ENCODE results near the gene LRRC43.

- TF ChIP-seq CTCF (conservative IDR thresholded peaks at IDR 0.05; ENCODE audit: low read length) (no peak), EZH2phosphoT487 (IDR thresholded peaks at IDR 0.05; ENCODE audit: borderline replicate concordance, low read depth, low read length) (no peak)
Observed at GRCh38 chr12:122200541-122201175, 17.7 kb downstream of the LRRC43 start.

Measured in OCI-LY7 (cell line).